Gastrocnemius medialis (tissue), 4 donors: ENCODE results near the gene EWSR1.

Experiments used
- CTCF ChIP-seq, 5 experiments: fragments of 450-650 bp in 3 of 5; fragments of 200-600 bp in 2 of 5; sonication (generic) in 2 of 5; IDR thresholded peaks in 4 of 5; conservative IDR thresholded peaks in 1 of 5; 1 replicate in 4 of 5; 2 replicates in 1 of 5; pipeline ENCODE4 v1.5.1; 2016 to 2019; ENCODE audit warnings: antibody characterized with exemption in 5 of 5, mild to moderate bottlenecking in 3 of 5, moderate library complexity in 3 of 5
- POLR2A ChIP-seq, 2 donors: fragments of 450-650 bp; IDR thresholded peaks; one replicate each; pipeline ENCODE4 v1.6.1; 2017; ENCODE audit warnings: antibody characterized with exemption in 2 of 2, mild to moderate bottlenecking in 2 of 2, moderate library complexity in 2 of 2

- no peak for TF ChIP-seq CTCF (IDR thresholded peaks at IDR 0.05 in 4 of 5, conservative IDR thresholded peaks at IDR 0.05 in 1 of 5)
- no peak for TF ChIP-seq POLR2A (IDR thresholded peaks at IDR 0.05)
Measured at GRCh38 chr22:29325356-29325755, 57.3 kb downstream of the EWSR1 start.
